Measurements from ENCODE around the gene PELO.

- no peak for TF ChIP-seq CTCF (IDR thresholded peaks at IDR 0.05; ENCODE audit: borderline replicate concordance, extremely low read depth, low read length, poor library complexity, severe bottlenecking)
- TF ChIP-seq EZH2 (IDR thresholded peaks at IDR 0.05; ENCODE audit: borderline replicate concordance, low read depth, low read length, severe bottlenecking), result no peak
Observed at GRCh38 chr5:52818360-52818759, 30.6 kb downstream of the PELO start.
